Gastroesophageal sphincter (tissue), 3 donors: Measurements from ENCODE around the gene SNCB.

Source experiments
- EP300 ChIP-seq: sonication (generic); formaldehyde crosslinking; IDR thresholded peaks from one replicate; pipeline ENCODE4 v1.6.1; 2017; ENCODE audit warnings: antibody characterized with exemption, mild to moderate bottlenecking
- POLR2A ChIP-seq, 2 donors: fragments of 450-650 bp; IDR thresholded peaks; one replicate each; pipeline ENCODE4 v1.6.1; 2017; ENCODE audit warnings: antibody characterized with exemption in 2 of 2, mild to moderate bottlenecking in 2 of 2, moderate library complexity in 1 of 2
- POLR2AphosphoS5 ChIP-seq: sonication (generic); formaldehyde crosslinking; IDR thresholded peaks from one replicate; pipeline ENCODE4 v1.6.1; 2017; ENCODE audit warnings: antibody characterized with exemption
- TF ChIP-seq, protein P1 (sequence below), 4 experiments: fragments of 200-600 bp in 2 of 4; fragments of 450-650 bp in 2 of 4; sonication (generic) in 1 of 4; IDR thresholded peaks; one replicate each; pipeline ENCODE4 v1.5.1; 2017 to 2019; ENCODE audit warnings: antibody characterized with exemption in 4 of 4, mild to moderate bottlenecking in 2 of 4, moderate library complexity in 2 of 4

DNA sequence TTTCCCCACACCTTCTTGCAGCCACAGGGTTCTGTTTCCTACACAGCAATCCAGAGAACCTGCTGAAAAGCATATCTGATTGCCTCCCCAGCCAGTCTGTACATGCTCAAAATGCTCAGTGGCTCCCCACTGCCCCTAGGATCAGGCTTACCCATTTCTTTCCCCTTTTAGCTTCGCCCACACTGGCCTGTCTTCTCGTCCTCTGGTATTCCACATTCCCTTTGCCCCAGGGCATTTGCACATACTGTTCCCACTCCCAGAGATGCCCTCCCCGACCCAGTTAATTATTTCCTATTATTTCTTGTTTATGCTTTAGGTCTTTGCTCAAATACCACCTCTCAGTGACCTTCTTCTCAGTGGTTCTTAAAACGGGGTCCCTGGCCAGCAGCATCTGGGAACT lies 10.3 kb upstream of the SNCB start:
- TF ChIP-seq, protein P1, sequence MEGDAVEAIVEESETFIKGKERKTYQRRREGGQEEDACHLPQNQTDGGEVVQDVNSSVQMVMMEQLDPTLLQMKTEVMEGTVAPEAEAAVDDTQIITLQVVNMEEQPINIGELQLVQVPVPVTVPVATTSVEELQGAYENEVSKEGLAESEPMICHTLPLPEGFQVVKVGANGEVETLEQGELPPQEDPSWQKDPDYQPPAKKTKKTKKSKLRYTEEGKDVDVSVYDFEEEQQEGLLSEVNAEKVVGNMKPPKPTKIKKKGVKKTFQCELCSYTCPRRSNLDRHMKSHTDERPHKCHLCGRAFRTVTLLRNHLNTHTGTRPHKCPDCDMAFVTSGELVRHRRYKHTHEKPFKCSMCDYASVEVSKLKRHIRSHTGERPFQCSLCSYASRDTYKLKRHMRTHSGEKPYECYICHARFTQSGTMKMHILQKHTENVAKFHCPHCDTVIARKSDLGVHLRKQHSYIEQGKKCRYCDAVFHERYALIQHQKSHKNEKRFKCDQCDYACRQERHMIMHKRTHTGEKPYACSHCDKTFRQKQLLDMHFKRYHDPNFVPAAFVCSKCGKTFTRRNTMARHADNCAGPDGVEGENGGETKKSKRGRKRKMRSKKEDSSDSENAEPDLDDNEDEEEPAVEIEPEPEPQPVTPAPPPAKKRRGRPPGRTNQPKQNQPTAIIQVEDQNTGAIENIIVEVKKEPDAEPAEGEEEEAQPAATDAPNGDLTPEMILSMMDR (IDR thresholded peaks at IDR 0.05): no peak
- TF ChIP-seq POLR2AphosphoS5 (no peak), POLR2A (IDR thresholded peaks at IDR 0.05) (no peak), EP300 (no peak)
